OCI-LY1 (cell line): ENCODE measurements around the gene PDE3B.

Source experiments
- EZH2 ChIP-seq: fragments of 200-600 bp; sonication (generic), shearing (Covaris generic); IDR thresholded peaks from 2 replicates; pipeline ENCODE4 v1.8.0; 2017; ENCODE audit warnings: borderline replicate concordance, mixed run types, mild to moderate bottlenecking, antibody characterized with exemption, low read length, moderate library complexity, mixed read lengths
- TF ChIP-seq, protein P1 (sequence below): fragments of 200-600 bp; sonication (generic), shearing (Covaris generic); IDR thresholded peaks from 2 replicates; pipeline ENCODE4 v1.5.1; 2017; ENCODE audit warnings: mild to moderate bottlenecking, antibody characterized with exemption, low read length, moderate library complexity, mixed read lengths

- TF ChIP-seq, protein P1, sequence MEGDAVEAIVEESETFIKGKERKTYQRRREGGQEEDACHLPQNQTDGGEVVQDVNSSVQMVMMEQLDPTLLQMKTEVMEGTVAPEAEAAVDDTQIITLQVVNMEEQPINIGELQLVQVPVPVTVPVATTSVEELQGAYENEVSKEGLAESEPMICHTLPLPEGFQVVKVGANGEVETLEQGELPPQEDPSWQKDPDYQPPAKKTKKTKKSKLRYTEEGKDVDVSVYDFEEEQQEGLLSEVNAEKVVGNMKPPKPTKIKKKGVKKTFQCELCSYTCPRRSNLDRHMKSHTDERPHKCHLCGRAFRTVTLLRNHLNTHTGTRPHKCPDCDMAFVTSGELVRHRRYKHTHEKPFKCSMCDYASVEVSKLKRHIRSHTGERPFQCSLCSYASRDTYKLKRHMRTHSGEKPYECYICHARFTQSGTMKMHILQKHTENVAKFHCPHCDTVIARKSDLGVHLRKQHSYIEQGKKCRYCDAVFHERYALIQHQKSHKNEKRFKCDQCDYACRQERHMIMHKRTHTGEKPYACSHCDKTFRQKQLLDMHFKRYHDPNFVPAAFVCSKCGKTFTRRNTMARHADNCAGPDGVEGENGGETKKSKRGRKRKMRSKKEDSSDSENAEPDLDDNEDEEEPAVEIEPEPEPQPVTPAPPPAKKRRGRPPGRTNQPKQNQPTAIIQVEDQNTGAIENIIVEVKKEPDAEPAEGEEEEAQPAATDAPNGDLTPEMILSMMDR = no peak
- TF ChIP-seq EZH2 = no peak
Observed at GRCh38 chr11:14852571-14853177, 209.1 kb downstream of the PDE3B start.
